Large intestine (tissue), 3 donors: ENCODE results near the gene CFDP1. TPM values are rescaled to one million over a fixed set of nuclear protein-coding genes. Genes with fewer than 3 reads are reported as not detected.
A peak's percentile ranks its signal among the peaks of the same experiment; 100 is the strongest.
"Not testable (repeated sequence)": the region's sequence is repeated elsewhere in the genome, so short reads cannot be mapped to it uniquely, and the experiment has no call there.

ENCODE experiments used
- DNase-seq, 2 donors: peaks; one replicate each; pipeline versions ENCODE4 v3.0.0 to v3.0.0-alpha.2; 2013
- H3K27ac ChIP-seq: one replicate; pipeline ENCODE4 v1.5.1; 2013; ENCODE audit warnings: low read length
- H3K27me3 ChIP-seq: 2 replicates; pipeline ENCODE4 v1.6.1; 2013; ENCODE audit warnings: low read length; ENCODE audit not compliant: control insufficient read depth, insufficient read depth
- H3K36me3 ChIP-seq: 2 replicates; pipeline ENCODE4 v1.6.1; 2013; ENCODE audit warnings: low read length; ENCODE audit not compliant: control insufficient read depth, insufficient read depth
- H3K4me1 ChIP-seq: one replicate; pipeline ENCODE4 v1.6.1; 2013; ENCODE audit warnings: low read length; ENCODE audit not compliant: control insufficient read depth, insufficient read depth
- H3K4me3 ChIP-seq: one replicate; pipeline ENCODE4 v1.5.1; 2013; ENCODE audit warnings: low read length
- H3K9me3 ChIP-seq: one replicate; pipeline ENCODE4 v1.6.1; 2013; ENCODE audit warnings: mild to moderate bottlenecking, low read depth, low read length, moderate library complexity; ENCODE audit not compliant: control insufficient read depth
- WGBS: methylation state at CpG from one replicate; pipeline ENCODE4 v1.1.5; 2013; ENCODE audit warnings: low lambda C conversion rate; ENCODE audit not compliant: insufficient coverage; 5-methylcytosine and 5-hydroxymethylcytosine counted together
- polyA plus RNA-seq: library from polyadenylated mRNA; unstranded; fragments of 120-200 nt; gene quantifications from one replicate; pipeline ENCODE4 v1.2.1, GENCODE V29; 2013

CFDP1 gene
- polyA plus RNA-seq, 1 donor: 121 TPM

DNA sequence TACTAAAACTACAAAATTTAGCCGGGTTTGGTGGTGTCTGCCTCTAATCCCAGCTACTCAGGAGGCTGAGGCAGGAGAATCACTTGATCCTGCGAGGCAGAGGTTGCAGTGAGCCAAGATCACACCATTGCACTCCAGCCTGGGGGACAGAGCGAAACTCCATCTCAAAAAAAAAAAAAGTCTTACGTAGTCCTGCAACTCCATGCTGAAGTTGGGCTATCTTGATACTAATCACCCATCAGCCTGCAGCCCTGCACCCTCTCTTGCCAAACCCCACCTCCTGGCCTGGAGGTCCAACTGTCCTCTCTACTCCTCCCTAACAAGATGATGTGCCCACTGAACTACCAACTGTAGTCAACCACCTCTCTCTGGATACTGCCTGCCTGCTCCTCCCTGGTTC is 26.4 kb upstream of the CFDP1 start:
- DNase-seq: no peak
- Histone ChIP-seq H3K27ac (no peak overlapping the region), H3K27me3 (no peaks in the 10 kb centered on the region), H3K9me3 (no peaks in the 10 kb centered on the region), H3K4me3 (no peak overlapping the region), H3K36me3 (no peaks in the 10 kb centered on the region), H3K4me1 (peaks cover 19% of the 10 kb centered on the region)
- no CpG with 5 or more reads among the region's 4 CpGs for WGBS

DNA sequence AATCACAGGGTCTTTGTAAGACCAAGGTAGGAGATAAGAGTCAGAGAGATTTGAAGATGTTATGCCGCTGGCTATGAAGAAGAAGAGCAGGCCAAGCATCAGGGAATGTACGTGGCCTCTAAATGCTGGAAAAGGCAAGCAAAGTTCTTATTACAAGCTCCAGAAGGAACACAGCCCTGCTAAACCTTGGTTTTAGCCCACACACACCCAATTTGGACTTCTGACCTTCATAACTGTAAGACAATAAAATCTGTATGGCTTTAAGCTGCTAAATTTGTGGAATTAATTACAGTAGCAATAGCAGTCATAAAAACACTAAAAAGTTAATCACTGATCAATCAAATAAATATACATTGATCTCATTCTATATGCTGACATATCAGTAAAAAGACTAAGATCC is 25.1 kb upstream of the CFDP1 start:
- no peaks in the 10 kb centered on the region for H3K36me3 ChIP-seq
- H3K9me3 ChIP-seq: no peaks in the 10 kb centered on the region
- DNase-seq: peak in 1 of 2 donors; percentile 70
- H3K4me3 ChIP-seq: no peak overlapping the region
- peak overlapping the region; percentile 59 for H3K27ac ChIP-seq
- no CpG with 5 or more reads among the region's 2 CpGs for WGBS
- peaks cover 20% of the 10 kb centered on the region for H3K4me1 ChIP-seq
- H3K27me3 ChIP-seq: no peaks in the 10 kb centered on the region

DNA sequence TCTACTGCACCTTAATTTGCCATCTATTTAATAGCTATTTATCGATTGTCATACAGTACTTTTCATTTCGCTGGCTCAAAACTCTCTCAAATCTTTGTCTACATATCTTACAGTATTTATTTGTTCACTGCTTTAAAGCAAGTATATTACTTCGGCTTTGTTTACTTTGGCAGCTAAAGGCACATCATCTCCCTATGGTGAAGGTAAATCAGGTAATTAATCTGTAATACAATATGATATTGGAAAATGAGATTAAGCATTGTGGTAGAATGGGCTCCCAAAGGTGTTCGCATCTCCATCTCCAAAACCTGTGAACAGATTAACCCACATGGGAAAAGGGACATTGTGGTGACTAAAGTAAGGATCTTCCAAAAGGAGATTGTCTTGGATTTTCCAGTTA is 24.7 kb upstream of the CFDP1 start:
- Histone ChIP-seq H3K36me3 (no peaks in the 10 kb centered on the region), H3K4me1 (peaks cover 24% of the 10 kb centered on the region), H3K27me3 (no peaks in the 10 kb centered on the region), H3K27ac (peak overlapping the region; percentile 59), H3K9me3 (no peaks in the 10 kb centered on the region), H3K4me3 (no peak overlapping the region)
- WGBS: 29% methylated on average over 3 of the region's 4 CpGs
- DNase-seq: peak in 1 of 2 donors; percentile 31

DNA sequence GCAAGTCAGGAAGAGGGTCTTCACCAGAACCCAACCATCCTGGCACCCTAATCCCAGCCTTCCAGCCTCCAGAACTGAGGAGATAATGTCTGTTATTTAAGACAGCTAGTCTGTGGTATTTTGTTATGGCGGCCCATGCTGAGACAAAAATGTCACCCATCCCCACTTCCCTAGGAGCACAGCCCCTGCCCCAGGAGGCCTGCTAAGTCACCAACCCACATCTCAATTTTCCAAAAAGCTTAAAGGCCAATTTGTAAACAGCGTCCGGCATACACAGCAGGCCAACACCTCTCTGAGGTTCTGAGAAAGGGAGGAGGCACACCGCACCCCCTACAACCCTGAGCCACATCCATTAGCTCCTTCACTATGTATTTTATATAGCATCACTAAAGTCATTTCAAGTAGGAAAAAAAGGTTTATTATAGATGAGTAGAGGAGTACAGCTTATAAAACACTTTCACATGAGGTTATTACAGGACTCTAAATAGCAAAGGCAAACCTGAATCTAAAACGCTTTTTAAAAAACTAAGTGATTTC is 24.2 kb upstream of the CFDP1 start:
- no peak for DNase-seq
- Histone ChIP-seq H3K36me3 (no peaks in the 10 kb centered on the region), H3K27ac (peak overlapping the region; percentile 59)

DNA sequence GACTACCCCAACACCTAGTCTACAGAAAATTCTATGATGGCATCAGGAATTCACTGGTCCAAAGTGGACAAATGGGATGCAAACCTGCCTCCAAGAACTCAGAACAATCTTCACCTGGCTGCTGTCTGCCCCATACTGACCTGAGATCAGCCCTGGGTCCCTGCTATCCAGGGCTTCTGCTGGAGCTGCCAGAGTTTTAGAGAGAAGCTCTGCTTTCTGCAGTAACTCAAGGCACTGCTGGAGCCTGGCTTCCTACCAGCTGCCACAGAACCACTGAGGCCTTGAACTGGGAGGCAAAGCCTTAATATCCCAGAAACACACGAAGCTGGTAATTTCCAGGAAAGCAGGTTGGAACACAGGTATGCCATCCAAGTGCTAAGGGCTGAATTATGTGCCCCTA is 23.7 kb upstream of the CFDP1 start:
- no peaks in the 10 kb centered on the region for H3K9me3 ChIP-seq
- peaks cover 31% of the 10 kb centered on the region for H3K4me1 ChIP-seq
- 43% methylated on average over 1 of the region's 1 CpG for WGBS
- H3K27ac ChIP-seq: no peak overlapping the region
- no peaks in the 10 kb centered on the region for H3K36me3 ChIP-seq
- H3K4me3 ChIP-seq: no peak overlapping the region
- no peaks in the 10 kb centered on the region for H3K27me3 ChIP-seq
- DNase-seq: no peak

More for the DNA sequence above, 24.2 kb upstream of the CFDP1 start:
- Histone ChIP-seq H3K9me3 (no peaks in the 10 kb centered on the region), H3K4me3 (no peak overlapping the region), H3K27me3 (no peaks in the 10 kb centered on the region), H3K4me1 (peaks cover 28% of the 10 kb centered on the region)
- WGBS: no CpG with 5 or more reads among the region's 5 CpGs

DNA sequence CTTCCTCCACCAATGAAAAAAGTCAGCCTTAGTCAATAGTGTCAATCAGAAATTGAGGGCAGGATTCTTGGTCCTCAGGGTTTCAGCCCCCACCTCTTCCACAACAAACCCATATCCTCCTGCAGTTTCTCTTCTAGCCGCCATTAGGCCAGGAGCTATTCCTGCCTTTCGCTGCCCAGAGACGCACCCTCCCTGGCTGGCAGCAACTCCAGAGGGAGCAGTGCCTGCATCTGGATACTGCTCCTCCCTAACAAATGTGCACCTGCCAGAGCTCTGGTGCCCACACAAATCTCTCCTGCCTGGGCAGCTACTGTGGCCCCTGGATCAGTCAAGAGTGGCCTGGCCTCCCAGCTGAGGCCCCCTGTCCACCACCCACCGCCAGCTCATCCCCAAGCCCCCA is 23.2 kb upstream of the CFDP1 start:
- H3K4me3 ChIP-seq, DNase-seq, H3K27ac ChIP-seq, H3K36me3 ChIP-seq, H3K27me3 ChIP-seq, H3K9me3 ChIP-seq: not testable (repeated sequence)
- no CpG with 5 or more reads among the region's 4 CpGs for WGBS
- peaks cover 30% of the 10 kb centered on the region for H3K4me1 ChIP-seq

DNA sequence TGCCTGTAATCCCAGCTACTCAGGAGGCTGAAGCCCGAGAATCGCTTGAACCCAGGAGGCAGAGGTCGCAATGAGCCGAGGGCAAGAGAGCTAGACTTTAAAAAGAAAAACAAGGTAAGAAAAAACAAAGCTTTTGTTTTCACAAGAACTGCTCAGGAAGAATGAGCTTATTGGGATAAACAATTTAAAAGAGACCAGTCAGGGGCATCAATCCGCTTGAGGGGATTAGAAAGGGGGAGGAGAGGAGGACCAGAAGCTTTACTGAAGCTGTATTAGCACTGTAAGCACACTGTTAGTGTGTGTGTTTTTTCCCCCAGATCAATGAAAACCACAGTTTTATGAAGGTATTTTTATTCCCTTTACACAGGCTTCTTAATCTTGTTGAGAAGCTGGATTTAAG is 22.4 kb upstream of the CFDP1 start:
- H3K27me3 ChIP-seq: no peaks in the 10 kb centered on the region
- DNase-seq: no peak
- peaks cover 10% of the 10 kb centered on the region for H3K36me3 ChIP-seq
- WGBS: no CpG with 5 or more reads among the region's 5 CpGs
- H3K9me3 ChIP-seq: no peaks in the 10 kb centered on the region
- no peak overlapping the region for H3K4me3 ChIP-seq
- H3K27ac ChIP-seq: no peak overlapping the region
- peaks cover 28% of the 10 kb centered on the region for H3K4me1 ChIP-seq

DNA sequence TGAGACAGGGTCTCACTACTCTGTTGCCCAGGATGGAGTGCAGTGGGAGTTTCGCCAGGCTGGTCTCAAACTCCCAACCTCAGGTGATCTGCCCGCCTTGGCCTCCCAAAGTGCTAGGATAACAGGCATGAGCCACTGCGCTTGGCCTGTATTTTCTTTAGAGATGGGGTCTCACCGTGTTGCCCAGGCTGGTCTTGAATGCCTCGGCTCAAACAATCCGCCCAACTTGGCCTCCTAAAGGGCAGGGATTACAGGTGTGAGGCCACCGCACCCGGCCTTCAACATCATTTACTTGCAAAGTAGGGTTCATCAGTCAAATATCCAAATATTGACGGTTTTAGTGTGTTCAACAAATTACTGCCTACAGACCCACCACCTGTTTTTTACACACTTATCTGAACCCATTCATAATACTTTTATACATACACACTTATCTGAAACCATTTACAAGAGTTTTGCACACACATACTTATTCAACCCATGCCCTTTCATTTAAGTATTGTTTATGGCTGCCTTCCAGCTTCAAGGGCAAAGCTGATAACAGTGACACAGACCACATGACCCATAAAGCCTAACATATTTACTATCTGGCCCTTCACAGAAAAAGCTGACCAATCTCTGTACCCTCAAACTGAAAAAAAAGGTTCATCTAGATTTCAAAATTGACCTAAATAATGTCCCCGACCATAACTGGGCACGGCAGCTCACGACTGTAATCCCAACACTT is 19.3 kb upstream of the CFDP1 start:
- peak in 1 of 2 donors; percentile 69 for DNase-seq
- Histone ChIP-seq H3K27ac (peak overlapping the region; percentile 55), H3K4me3 (no peak overlapping the region), H3K27me3 (no peaks in the 10 kb centered on the region), H3K4me1 (peaks cover 15% of the 10 kb centered on the region), H3K36me3 (peaks cover 28% of the 10 kb centered on the region), H3K9me3 (no peaks in the 10 kb centered on the region)
- WGBS: 25% methylated on average over 1 of the region's 12 CpGs

DNA sequence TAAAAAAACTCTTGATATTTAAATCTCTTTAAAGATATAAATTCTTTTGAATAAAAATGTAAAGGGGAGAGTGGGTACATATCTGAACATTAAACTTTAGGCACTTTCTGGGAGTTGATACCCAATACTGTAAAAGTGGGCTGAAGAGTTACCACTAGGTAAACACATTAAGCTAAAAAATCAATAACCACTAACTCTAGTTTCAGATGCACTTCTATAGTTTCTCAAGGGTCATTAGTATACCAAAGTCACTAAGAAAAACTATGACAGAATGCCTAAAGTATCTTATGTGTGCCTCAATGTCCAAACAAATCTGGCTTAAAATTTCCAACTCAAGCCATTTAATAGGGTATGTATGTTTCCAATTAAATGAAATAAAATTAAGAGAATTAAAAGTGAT is 13.1 kb upstream of the CFDP1 start:
- H3K36me3 ChIP-seq: peaks cover 28% of the 10 kb centered on the region
- H3K27me3 ChIP-seq: no peaks in the 10 kb centered on the region
- no peak overlapping the region for H3K27ac ChIP-seq
- H3K9me3 ChIP-seq: no peaks in the 10 kb centered on the region
- H3K4me1 ChIP-seq: no peaks in the 10 kb centered on the region
- no peak overlapping the region for H3K4me3 ChIP-seq
- no peak for DNase-seq

DNA sequence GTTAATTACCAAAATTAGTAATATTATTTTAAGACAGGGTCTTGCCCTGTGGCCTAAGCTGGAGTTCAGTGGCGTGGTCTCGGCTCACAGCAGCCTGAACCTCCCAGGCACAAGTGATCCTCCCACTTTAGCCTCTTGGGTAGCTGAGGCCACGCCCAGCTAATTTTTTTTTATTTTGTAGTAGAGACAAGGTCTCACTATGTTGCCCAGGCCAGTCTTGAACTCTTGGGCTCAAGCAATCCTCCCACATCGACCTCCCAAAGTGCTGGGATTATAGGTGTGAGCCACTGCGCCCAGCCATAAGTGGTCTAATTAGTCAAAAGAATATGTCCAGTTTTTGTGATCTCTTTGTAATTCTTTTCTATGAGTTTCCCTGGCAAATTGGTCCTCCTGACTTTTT is 12.0 kb upstream of the CFDP1 start:
- no peaks in the 10 kb centered on the region for H3K27me3 ChIP-seq
- peaks cover 17% of the 10 kb centered on the region for H3K36me3 ChIP-seq
- no peak overlapping the region for H3K4me3 ChIP-seq
- no peak overlapping the region for H3K27ac ChIP-seq
- DNase-seq: no peak
- H3K9me3 ChIP-seq: no peaks in the 10 kb centered on the region
- H3K4me1 ChIP-seq: no peaks in the 10 kb centered on the region
- 100% methylated on average over 1 of the region's 5 CpGs for WGBS

DNA sequence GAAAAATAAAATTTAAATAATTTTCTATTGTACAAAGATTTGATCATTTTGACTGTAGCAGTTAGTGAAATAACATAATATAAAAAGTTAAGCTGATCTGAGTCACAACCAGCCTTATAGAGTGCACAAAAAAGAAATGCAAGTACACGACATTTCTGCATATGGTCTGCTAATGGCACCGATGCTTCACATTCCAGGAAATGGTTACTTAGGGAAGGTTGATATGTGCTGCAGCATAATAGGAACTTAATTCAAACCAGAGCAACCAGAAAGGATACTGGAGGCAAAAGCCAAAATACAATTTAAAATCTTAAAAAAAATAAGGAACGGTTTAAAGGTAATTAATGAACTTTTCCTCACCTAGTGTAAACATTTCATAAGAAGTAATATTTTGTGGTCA is 10.0 kb upstream of the CFDP1 start:
- DNase-seq: no peak
- no peak overlapping the region for H3K4me3 ChIP-seq
- no peak overlapping the region for H3K27ac ChIP-seq
- H3K27me3 ChIP-seq: no peaks in the 10 kb centered on the region
- H3K4me1 ChIP-seq: no peaks in the 10 kb centered on the region
- WGBS: no CpG with 5 or more reads among the region's 3 CpGs
- H3K9me3 ChIP-seq: no peaks in the 10 kb centered on the region
- peaks cover 5% of the 10 kb centered on the region for H3K36me3 ChIP-seq
